ENCODE results near the gene A3GALT2. TPM values are rescaled to one million over a fixed set of nuclear protein-coding genes. Genes with fewer than 3 reads are reported as not detected.

The A3GALT2 gene
- total and polyA plus RNA-seq, 9 of the 15 experiments (the other 6 are each of a cell fraction or from before 2014, with no cell fraction given), result not detected

DNA sequence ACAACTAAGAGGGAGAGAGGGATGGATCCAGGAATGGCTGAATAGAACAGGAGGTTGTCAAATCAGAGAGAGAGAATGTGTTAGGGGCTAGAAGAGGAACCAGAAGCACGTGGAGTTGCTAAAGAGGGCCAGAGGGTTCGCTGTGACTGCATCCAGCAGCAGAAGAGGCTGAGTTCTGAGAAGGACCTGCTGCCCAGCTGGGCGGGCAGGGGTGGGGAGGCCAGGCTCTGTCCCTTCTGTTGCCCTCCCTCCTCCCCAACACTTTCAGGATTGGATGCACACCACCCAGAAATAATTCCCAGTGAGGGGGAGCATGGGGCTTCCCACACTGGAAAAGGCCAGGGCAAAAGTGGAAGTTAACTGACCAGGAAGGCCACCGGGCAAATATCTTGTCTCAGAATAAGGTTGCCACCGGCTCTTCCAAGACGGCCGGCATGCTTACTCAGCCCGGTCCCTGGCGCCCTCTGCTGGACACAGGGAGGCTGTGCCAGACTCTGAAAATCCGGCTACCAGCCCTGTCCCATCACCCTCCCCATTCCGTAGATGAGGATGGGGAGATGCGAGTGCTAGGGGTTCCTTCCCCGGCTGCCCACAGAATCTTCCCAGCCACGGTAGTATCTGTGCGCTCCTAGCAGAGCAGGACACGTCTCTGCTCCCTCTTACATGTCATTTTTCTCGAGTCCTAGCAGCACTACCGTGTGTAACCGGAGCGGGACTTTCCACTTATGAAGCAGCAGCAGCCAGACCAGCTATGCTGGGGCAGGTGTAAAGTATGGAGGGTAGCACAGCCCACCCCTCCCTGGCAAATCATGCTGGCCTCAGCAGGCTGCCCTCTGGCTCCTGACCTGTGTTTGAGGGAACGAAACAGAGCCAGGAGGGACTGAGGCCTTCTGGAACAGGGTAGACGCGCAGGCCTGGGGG lies 46.8 kb upstream of the A3GALT2 start (continued):
- TF ChIP-seq ZNF778 (CRISPR knock-in tag; IDR thresholded peaks at IDR 0.05) (no peak), ARID2 (IDR thresholded peaks at IDR 0.05) (peak; percentile 73; the same call in 1 of the 2 replicates), RCOR1 (IDR thresholded peaks at IDR 0.05; ENCODE audit: borderline replicate concordance in 1 of 2, low read depth in 2 of 2, low read length in 2 of 2) (peak in 1 of 2 experiments; percentile 53; a peak in 2 of 4 replicates), NFIC (IDR thresholded peaks at IDR 0.05) (no peak), CTBP1 (IDR thresholded peaks at IDR 0.05; ENCODE audit: borderline replicate concordance) (peak; percentile 46; the same call in 1 of the 2 replicates), RB1 (IDR thresholded peaks at IDR 0.05; ENCODE audit: low read depth) (peak; percentile 74; the same call in 1 of the 2 replicates), RHOXF2B (CRISPR knock-in tag; conservative IDR thresholded peaks at IDR 0.05) (no peak), TFAM (CRISPR knock-in tag; conservative IDR thresholded peaks at IDR 0.05) (no peak), ZNF197 (CRISPR knock-in tag; IDR thresholded peaks at IDR 0.05; ENCODE audit: low read depth) (no peak), ZKSCAN3 (CRISPR knock-in tag; IDR thresholded peaks at IDR 0.05) (no peak), SOX6 (IDR thresholded peaks at IDR 0.05) (no peak), ZNF76 (CRISPR knock-in tag; IDR thresholded peaks at IDR 0.05; ENCODE audit: borderline replicate concordance) (no peak)
- TF ChIP-seq, protein P1, sequence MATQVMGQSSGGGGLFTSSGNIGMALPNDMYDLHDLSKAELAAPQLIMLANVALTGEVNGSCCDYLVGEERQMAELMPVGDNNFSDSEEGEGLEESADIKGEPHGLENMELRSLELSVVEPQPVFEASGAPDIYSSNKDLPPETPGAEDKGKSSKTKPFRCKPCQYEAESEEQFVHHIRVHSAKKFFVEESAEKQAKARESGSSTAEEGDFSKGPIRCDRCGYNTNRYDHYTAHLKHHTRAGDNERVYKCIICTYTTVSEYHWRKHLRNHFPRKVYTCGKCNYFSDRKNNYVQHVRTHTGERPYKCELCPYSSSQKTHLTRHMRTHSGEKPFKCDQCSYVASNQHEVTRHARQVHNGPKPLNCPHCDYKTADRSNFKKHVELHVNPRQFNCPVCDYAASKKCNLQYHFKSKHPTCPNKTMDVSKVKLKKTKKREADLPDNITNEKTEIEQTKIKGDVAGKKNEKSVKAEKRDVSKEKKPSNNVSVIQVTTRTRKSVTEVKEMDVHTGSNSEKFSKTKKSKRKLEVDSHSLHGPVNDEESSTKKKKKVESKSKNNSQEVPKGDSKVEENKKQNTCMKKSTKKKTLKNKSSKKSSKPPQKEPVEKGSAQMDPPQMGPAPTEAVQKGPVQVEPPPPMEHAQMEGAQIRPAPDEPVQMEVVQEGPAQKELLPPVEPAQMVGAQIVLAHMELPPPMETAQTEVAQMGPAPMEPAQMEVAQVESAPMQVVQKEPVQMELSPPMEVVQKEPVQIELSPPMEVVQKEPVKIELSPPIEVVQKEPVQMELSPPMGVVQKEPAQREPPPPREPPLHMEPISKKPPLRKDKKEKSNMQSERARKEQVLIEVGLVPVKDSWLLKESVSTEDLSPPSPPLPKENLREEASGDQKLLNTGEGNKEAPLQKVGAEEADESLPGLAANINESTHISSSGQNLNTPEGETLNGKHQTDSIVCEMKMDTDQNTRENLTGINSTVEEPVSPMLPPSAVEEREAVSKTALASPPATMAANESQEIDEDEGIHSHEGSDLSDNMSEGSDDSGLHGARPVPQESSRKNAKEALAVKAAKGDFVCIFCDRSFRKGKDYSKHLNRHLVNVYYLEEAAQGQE (IDR thresholded peaks at IDR 0.05; ENCODE audit: borderline replicate concordance), result peak; percentile 93
- TF ChIP-seq, protein P1 (CRISPR knock-in tag; IDR thresholded peaks at IDR 0.05; ENCODE audit: low read depth), result no peak
- TF ChIP-seq, protein P2, sequence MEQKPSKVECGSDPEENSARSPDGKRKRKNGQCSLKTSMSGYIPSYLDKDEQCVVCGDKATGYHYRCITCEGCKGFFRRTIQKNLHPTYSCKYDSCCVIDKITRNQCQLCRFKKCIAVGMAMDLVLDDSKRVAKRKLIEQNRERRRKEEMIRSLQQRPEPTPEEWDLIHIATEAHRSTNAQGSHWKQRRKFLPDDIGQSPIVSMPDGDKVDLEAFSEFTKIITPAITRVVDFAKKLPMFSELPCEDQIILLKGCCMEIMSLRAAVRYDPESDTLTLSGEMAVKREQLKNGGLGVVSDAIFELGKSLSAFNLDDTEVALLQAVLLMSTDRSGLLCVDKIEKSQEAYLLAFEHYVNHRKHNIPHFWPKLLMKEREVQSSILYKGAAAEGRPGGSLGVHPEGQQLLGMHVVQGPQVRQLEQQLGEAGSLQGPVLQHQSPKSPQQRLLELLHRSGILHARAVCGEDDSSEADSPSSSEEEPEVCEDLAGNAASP (IDR thresholded peaks at IDR 0.05), result no peak
- TF ChIP-seq, protein P3, sequence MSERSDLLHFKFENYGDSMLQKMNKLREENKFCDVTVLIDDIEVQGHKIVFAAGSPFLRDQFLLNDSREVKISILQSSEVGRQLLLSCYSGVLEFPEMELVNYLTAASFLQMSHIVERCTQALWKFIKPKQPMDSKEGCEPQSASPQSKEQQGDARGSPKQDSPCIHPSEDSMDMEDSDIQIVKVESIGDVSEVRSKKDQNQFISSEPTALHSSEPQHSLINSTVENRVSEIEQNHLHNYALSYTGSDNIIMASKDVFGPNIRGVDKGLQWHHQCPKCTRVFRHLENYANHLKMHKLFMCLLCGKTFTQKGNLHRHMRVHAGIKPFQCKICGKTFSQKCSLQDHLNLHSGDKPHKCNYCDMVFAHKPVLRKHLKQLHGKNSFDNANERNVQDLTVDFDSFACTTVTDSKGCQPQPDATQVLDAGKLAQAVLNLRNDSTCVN (CRISPR knock-in tag; IDR thresholded peaks at IDR 0.05), result no peak
